Measurements from ENCODE around the gene SOWAHA.

SOWAHA gene

GRCh38 chr5:132859889-132860437, 46.9 kb downstream of the SOWAHA start:
- DNase-seq: no peak

GRCh38 chr5:132860742-132861141, 47.6 kb downstream of the SOWAHA start:
- no peak for DNase-seq

GRCh38 chr5:132865668-132866341, 52.7 kb downstream of the SOWAHA start:
- DNase-seq: no peak

Data from CD4-positive, alpha-beta T cell treated with Interleukin-21 for 1 hour (primary cell).